ENCODE data around the gene NNMT.

The NNMT gene

DNA sequence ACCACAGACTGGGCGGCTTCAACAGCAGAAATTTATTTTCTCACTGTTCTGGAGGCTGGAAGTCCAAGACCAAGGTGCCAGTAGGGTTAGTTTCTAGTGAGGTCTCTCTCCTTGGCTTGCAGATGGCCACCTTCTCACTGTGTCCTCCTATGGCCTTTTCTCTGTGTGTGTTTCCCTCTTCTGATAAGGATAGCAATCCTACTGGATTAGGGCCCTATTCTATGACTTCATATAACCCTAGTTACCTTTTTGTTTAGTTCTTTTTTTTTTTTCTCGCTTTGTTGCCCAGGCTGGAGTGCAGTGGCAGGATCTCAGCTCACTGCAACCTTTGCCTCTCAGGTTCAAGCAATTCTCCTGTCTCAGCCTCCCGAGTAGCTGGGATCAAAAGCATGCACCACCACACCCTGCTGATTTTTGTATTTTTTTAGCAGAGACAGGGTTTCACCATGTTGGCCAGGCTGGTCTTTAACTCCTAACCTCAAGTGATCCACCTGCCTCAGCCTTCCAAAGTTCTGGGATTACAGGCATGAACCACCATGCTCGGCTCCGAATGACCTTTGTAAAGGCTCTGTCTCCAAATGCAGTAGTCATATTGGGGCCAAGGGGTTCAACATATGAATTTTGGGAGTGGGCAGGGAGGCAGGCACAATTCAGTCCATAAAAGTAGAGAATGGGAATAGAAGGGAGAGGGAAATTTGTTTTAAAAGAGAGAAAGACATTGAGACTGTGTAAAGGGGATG is 25.5 kb upstream of the NNMT start:
- Histone ChIP-seq H4K20me1 (ENCODE audit: insufficient read depth, low read length) (no peaks in the 10 kb centered on the region), H3K9ac (ENCODE audit: low read length) (no peak overlapping the region), H3K4me1 (ENCODE audit: low read length) (no peaks in the 10 kb centered on the region), H3F3A (ENCODE audit: insufficient read depth, low read length) (no peaks in the 10 kb centered on the region), H3K27me3 (replicated peaks; ENCODE audit: insufficient read depth, low read length) (no peaks in the 10 kb centered on the region), H3K4me3 (ENCODE audit: low read length) (no peak overlapping the region), H3K9me3 (replicated peaks; ENCODE audit: insufficient read depth, low read length) (no peaks in the 10 kb centered on the region), H3K9me2 (replicated peaks; ENCODE audit: insufficient read depth, low read length) (no peaks in the 10 kb centered on the region), H2AFZ (ENCODE audit: low read length) (no peak overlapping the region), H3K4me2 (ENCODE audit: low read depth, low read length) (no peak overlapping the region), H3K36me3 (replicated peaks; ENCODE audit: insufficient read depth, low read length) (no peaks in the 10 kb centered on the region), H3K79me2 (ENCODE audit: low read length) (no peaks in the 10 kb centered on the region), H3K27ac (ENCODE audit: low read length) (no peak overlapping the region)
- DNase-seq: no peak
- TF ChIP-seq EZH2phosphoT487 (IDR thresholded peaks at IDR 0.05; ENCODE audit: low read length) (no peak), EZH2 (optimal IDR thresholded peaks at IDR 0.05; ENCODE audit: low read depth, low read length) (no peak)
- TF ChIP-seq, protein P1, sequence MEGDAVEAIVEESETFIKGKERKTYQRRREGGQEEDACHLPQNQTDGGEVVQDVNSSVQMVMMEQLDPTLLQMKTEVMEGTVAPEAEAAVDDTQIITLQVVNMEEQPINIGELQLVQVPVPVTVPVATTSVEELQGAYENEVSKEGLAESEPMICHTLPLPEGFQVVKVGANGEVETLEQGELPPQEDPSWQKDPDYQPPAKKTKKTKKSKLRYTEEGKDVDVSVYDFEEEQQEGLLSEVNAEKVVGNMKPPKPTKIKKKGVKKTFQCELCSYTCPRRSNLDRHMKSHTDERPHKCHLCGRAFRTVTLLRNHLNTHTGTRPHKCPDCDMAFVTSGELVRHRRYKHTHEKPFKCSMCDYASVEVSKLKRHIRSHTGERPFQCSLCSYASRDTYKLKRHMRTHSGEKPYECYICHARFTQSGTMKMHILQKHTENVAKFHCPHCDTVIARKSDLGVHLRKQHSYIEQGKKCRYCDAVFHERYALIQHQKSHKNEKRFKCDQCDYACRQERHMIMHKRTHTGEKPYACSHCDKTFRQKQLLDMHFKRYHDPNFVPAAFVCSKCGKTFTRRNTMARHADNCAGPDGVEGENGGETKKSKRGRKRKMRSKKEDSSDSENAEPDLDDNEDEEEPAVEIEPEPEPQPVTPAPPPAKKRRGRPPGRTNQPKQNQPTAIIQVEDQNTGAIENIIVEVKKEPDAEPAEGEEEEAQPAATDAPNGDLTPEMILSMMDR (IDR thresholded peaks at IDR 0.05; ENCODE audit: low read length): no peak

DNA sequence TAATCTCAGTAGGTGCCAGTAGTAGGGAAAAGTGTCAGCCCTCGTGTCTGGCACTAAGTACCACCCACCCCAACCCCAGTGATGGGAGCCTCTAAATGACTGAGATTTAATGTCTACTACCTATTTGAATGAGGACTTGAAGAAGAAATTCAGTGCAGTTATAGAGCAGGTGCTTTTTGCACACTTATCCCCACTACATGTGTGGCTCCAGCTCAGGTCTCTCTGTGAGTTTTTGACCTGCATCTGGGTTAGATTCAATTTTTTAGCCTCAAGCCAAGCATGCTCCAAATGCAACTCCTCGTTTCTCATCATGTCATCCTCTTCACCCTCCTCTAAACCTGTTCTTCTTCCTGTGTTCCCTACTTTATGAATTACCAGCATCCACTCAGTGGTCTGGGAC is 24.9 kb upstream of the NNMT start:
- H3K79me2 ChIP-seq (ENCODE audit: low read length): no peaks in the 10 kb centered on the region
- H3K4me2 ChIP-seq (ENCODE audit: low read depth, low read length): no peak overlapping the region
- H3K36me3 ChIP-seq (replicated peaks; ENCODE audit: insufficient read depth, low read length): no peaks in the 10 kb centered on the region
- H3K4me1 ChIP-seq (ENCODE audit: low read length): no peaks in the 10 kb centered on the region
- H2AFZ ChIP-seq (ENCODE audit: low read length): no peak overlapping the region
- H3K9me3 ChIP-seq (replicated peaks; ENCODE audit: insufficient read depth, low read length): no peaks in the 10 kb centered on the region
- no peak for DNase-seq
- no peak overlapping the region for H3K9ac ChIP-seq (ENCODE audit: low read length)
- no peaks in the 10 kb centered on the region for H4K20me1 ChIP-seq (ENCODE audit: insufficient read depth, low read length)
- no peak overlapping the region for H3K4me3 ChIP-seq (ENCODE audit: low read length)
- no peaks in the 10 kb centered on the region for H3K27me3 ChIP-seq (replicated peaks; ENCODE audit: insufficient read depth, low read length)
- TF ChIP-seq, protein P1 (IDR thresholded peaks at IDR 0.05; ENCODE audit: low read length): no peak
- TF ChIP-seq EZH2phosphoT487 (IDR thresholded peaks at IDR 0.05; ENCODE audit: low read length) (no peak), EZH2 (optimal IDR thresholded peaks at IDR 0.05; ENCODE audit: low read depth, low read length) (no peak)
- H3F3A ChIP-seq (ENCODE audit: insufficient read depth, low read length): no peaks in the 10 kb centered on the region
- H3K27ac ChIP-seq (ENCODE audit: low read length): no peak overlapping the region
- H3K9me2 ChIP-seq (replicated peaks; ENCODE audit: insufficient read depth, low read length): no peaks in the 10 kb centered on the region

DNA sequence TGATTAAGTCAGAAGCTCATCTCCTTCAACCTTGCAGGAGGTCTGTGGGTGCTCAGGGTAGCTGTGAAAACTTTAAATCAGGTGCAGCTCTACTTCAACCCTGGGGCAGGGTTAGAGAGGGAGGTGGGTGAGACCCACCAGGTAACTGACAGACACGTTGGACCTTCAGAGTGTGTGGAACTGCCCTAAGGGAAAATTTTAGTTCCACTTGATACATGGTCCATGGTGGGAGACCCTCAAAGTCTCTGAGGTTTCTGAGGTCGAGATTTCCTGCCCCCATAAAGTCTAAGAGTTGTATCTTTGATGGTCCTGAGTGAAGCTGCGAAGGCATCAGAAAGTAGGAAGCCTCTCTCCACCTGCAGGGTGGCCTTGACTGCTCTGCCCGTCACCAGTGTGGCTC is 23.9 kb upstream of the NNMT start:
- H4K20me1 ChIP-seq (ENCODE audit: insufficient read depth, low read length): no peaks in the 10 kb centered on the region
- no peak overlapping the region for H3K9ac ChIP-seq (ENCODE audit: low read length)
- TF ChIP-seq EZH2phosphoT487 (IDR thresholded peaks at IDR 0.05; ENCODE audit: low read length) (no peak), EZH2 (optimal IDR thresholded peaks at IDR 0.05; ENCODE audit: low read depth, low read length) (no peak)
- TF ChIP-seq, protein P1 (IDR thresholded peaks at IDR 0.05; ENCODE audit: low read length): no peak
- no peaks in the 10 kb centered on the region for H3F3A ChIP-seq (ENCODE audit: insufficient read depth, low read length)
- H3K27me3 ChIP-seq (replicated peaks; ENCODE audit: insufficient read depth, low read length): no peaks in the 10 kb centered on the region
- H3K4me3 ChIP-seq (ENCODE audit: low read length): no peak overlapping the region
- H3K79me2 ChIP-seq (ENCODE audit: low read length): no peaks in the 10 kb centered on the region
- H3K4me1 ChIP-seq (ENCODE audit: low read length): no peaks in the 10 kb centered on the region
- no peak overlapping the region for H3K27ac ChIP-seq (ENCODE audit: low read length)
- no peaks in the 10 kb centered on the region for H3K9me2 ChIP-seq (replicated peaks; ENCODE audit: insufficient read depth, low read length)
- no peaks in the 10 kb centered on the region for H3K36me3 ChIP-seq (replicated peaks; ENCODE audit: insufficient read depth, low read length)
- no peak for DNase-seq
- no peak overlapping the region for H3K4me2 ChIP-seq (ENCODE audit: low read depth, low read length)
- H3K9me3 ChIP-seq (replicated peaks; ENCODE audit: insufficient read depth, low read length): no peaks in the 10 kb centered on the region
- no peak overlapping the region for H2AFZ ChIP-seq (ENCODE audit: low read length)
